H9 (cell line): ENCODE measurements around the gene TCF4. TPM values are rescaled to one million over a fixed set of nuclear protein-coding genes. Genes with fewer than 3 reads are reported as not detected.

Experiments
- DNase-seq: peaks from one replicate; pipeline ENCODE4 v3.0.0-alpha.2; 2017
- H2AFZ ChIP-seq: one replicate; pipeline ENCODE4 v1.6.1; 2013; ENCODE audit warnings: mild to moderate bottlenecking, low read length, control low read depth, moderate library complexity
- H2AK5ac ChIP-seq: 2 replicates; pipeline ENCODE4 v1.6.1; 2013; ENCODE audit warnings: low read length, control low read depth, mixed read lengths; ENCODE audit not compliant: insufficient read length
- H2BK120ac ChIP-seq: one replicate; pipeline ENCODE4 v1.6.1; 2013; ENCODE audit warnings: low read depth, mild to moderate bottlenecking, low read length, control low read depth, inconsistent platforms; ENCODE audit not compliant: poor library complexity, severe bottlenecking
- H2BK12ac ChIP-seq: 2 replicates; pipeline ENCODE4 v1.6.1; 2013; ENCODE audit warnings: low read length, control low read depth, mixed read lengths, low read depth; ENCODE audit not compliant: insufficient read length
- H2BK15ac ChIP-seq: 2 replicates; pipeline ENCODE4 v1.6.1; 2013; ENCODE audit warnings: low read depth, low read length, control low read depth
- H2BK20ac ChIP-seq: one replicate; pipeline ENCODE4 v1.6.1; 2013; ENCODE audit warnings: low read depth, mild to moderate bottlenecking, low read length, control low read depth, inconsistent platforms; ENCODE audit not compliant: poor library complexity, severe bottlenecking
- H2BK5ac ChIP-seq: 2 replicates; pipeline ENCODE4 v1.6.1; 2013; ENCODE audit warnings: low read length, control low read depth, mixed read lengths; ENCODE audit not compliant: insufficient read length
- H3K14ac ChIP-seq: 2 replicates; pipeline ENCODE4 v1.6.1; 2013; ENCODE audit warnings: low read length, control low read depth; ENCODE audit not compliant: insufficient read depth
- H3K18ac ChIP-seq: 2 replicates; pipeline ENCODE4 v1.6.1; 2013; ENCODE audit warnings: low read depth, mild to moderate bottlenecking, mixed read lengths, low read length, control low read depth; ENCODE audit not compliant: insufficient read length
- H3K23ac ChIP-seq: 2 replicates; pipeline ENCODE4 v1.6.1; 2013; ENCODE audit warnings: low read length, control low read depth, mixed read lengths, low read depth; ENCODE audit not compliant: insufficient read length
- H3K23me2 ChIP-seq: 2 replicates; pipeline ENCODE4 v1.6.1; 2013; ENCODE audit warnings: low read depth, mild to moderate bottlenecking, mixed read lengths, low read length, control low read depth; ENCODE audit not compliant: insufficient read length, poor library complexity, severe bottlenecking
- H3K27ac ChIP-seq: 2 replicates; pipeline ENCODE4 v1.5.1; 2013; ENCODE audit warnings: low read length, control low read depth, mixed read lengths, low read depth; ENCODE audit not compliant: insufficient read length
- H3K27me3 ChIP-seq: 2 replicates; pipeline ENCODE4 v1.6.1; 2013; ENCODE audit warnings: low read length, control low read depth, inconsistent platforms; ENCODE audit not compliant: insufficient read depth
- H3K4ac ChIP-seq: 2 replicates; pipeline ENCODE4 v1.6.1; 2013; ENCODE audit warnings: low read depth, mild to moderate bottlenecking, control low read depth, inconsistent platforms, low read length, moderate library complexity
- H3K4me1 ChIP-seq: 2 replicates; pipeline ENCODE4 v1.6.1; 2013; ENCODE audit warnings: low read length, control low read depth, inconsistent platforms; ENCODE audit not compliant: insufficient read depth
- H3K4me2 ChIP-seq: 2 replicates; pipeline ENCODE4 v1.6.1; 2013; ENCODE audit warnings: low read length, control low read depth, mixed read lengths; ENCODE audit not compliant: insufficient read length, insufficient read depth
- H3K56ac ChIP-seq: 2 replicates; pipeline ENCODE4 v1.6.1; 2013; ENCODE audit warnings: low read depth, mild to moderate bottlenecking, mixed read lengths, low read length, control low read depth; ENCODE audit not compliant: insufficient read length
- H3K79me1 ChIP-seq: 2 replicates; pipeline ENCODE4 v1.6.1; 2013; ENCODE audit warnings: low read depth, mild to moderate bottlenecking, moderate library complexity, low read length, control low read depth, inconsistent platforms; ENCODE audit not compliant: insufficient read depth, poor library complexity, severe bottlenecking
- H3K79me2 ChIP-seq: 2 replicates; pipeline ENCODE4 v1.6.1; 2013; ENCODE audit warnings: low read length, control low read depth, inconsistent platforms; ENCODE audit not compliant: insufficient read depth
- H3K9ac ChIP-seq: 2 replicates; pipeline ENCODE4 v1.6.1; 2013; ENCODE audit warnings: low read length, control low read depth, mixed read lengths; ENCODE audit not compliant: insufficient read length; ENCODE audit errors: extremely low read depth
- H3K9me3 ChIP-seq: one replicate; pipeline ENCODE4 v1.6.1; 2013; ENCODE audit warnings: low read depth, low read length, inconsistent platforms; ENCODE audit not compliant: control insufficient read depth
- H3T11ph ChIP-seq: one replicate; pipeline ENCODE4 v1.6.1; 2013; ENCODE audit warnings: mild to moderate bottlenecking, low read length, control low read depth, inconsistent platforms
- H4K20me1 ChIP-seq: one replicate; pipeline ENCODE4 v1.6.1; 2013; ENCODE audit not compliant: control insufficient read depth, insufficient read length, insufficient read depth
- H4K5ac ChIP-seq: 2 replicates; pipeline ENCODE4 v1.6.1; 2013; ENCODE audit warnings: low read depth, mild to moderate bottlenecking, mixed read lengths, low read length, control low read depth; ENCODE audit not compliant: insufficient read length
- H4K8ac ChIP-seq: replicated peaks from 2 replicates; pipeline ENCODE4 v1.6.1; 2013; ENCODE audit warnings: low read length, control low read depth, mixed read lengths, low read depth; ENCODE audit not compliant: insufficient read length
- H4K91ac ChIP-seq: 2 replicates; pipeline ENCODE4 v1.6.1; 2013; ENCODE audit warnings: low read depth, mild to moderate bottlenecking, moderate library complexity, mixed read lengths, low read length, control low read depth; ENCODE audit not compliant: insufficient read length
- H3K27ac Mint-ChIP-seq, 3 experiments: 2 replicates in 2 of 3; 3 replicates in 1 of 3; pipeline ENCODE4 v1.8.0; 2020 to 2021; ENCODE audit warnings: mixed read lengths in 3 of 3, mild to moderate bottlenecking in 1 of 3, moderate library complexity in 1 of 3
- H3K27me3 Mint-ChIP-seq: 2 replicates; pipeline ENCODE4 v1.8.0; 2021; ENCODE audit warnings: low read depth, mild to moderate bottlenecking, moderate library complexity, mixed read lengths
- H3K36me3 Mint-ChIP-seq, 3 experiments: 2 replicates in 2 of 3; 3 replicates in 1 of 3; pipeline ENCODE4 v1.8.0; 2020 to 2021; ENCODE audit warnings: low read depth in 3 of 3, mixed read lengths in 3 of 3; ENCODE audit not compliant: insufficient read depth in 1 of 3
- H3K4me1 Mint-ChIP-seq, 2 experiments: 2 replicates each; pipeline ENCODE4 v1.8.0; 2020; ENCODE audit warnings: mixed read lengths in 2 of 2
- H3K4me3 Mint-ChIP-seq, 2 experiments: 2 replicates in 1 of 2; 3 replicates in 1 of 2; pipeline ENCODE4 v1.8.0; 2020 to 2021; ENCODE audit warnings: mild to moderate bottlenecking in 2 of 2, mixed read lengths in 2 of 2, moderate library complexity in 1 of 2
- H3K9me3 Mint-ChIP-seq, 2 experiments: 2 replicates in 1 of 2; 3 replicates in 1 of 2; pipeline ENCODE4 v1.8.0; 2020; ENCODE audit warnings: mild to moderate bottlenecking in 2 of 2, mixed read lengths in 2 of 2, moderate library complexity in 1 of 2
- WGBS: extraction: QIAGEN DNeasy Blood & Tissue Kit; methylation state at CpG from one replicate; pipeline ENCODE4 v1.1.7; 2013; ENCODE audit warnings: missing lambda C conversion rate, low lambda C conversion rate, mixed read lengths; ENCODE audit not compliant: insufficient read length; ENCODE audit errors: extremely low coverage; 5-methylcytosine and 5-hydroxymethylcytosine counted together
- total RNA-seq: library from RNA; stranded (reverse); gene quantifications from 2 replicates; pipeline ENCODE4 v1.2.1, GENCODE V29; 2021
- TF ChIP-seq, protein P1 (sequence below): fragments of 200-600 bp; sonication (generic); conservative IDR thresholded peaks from 3 replicates; pipeline ENCODE4 v1.8.0; 2021; ENCODE audit warnings: antibody characterized with exemption, mild to moderate bottlenecking

The TCF4 gene
- total RNA-seq, 1 experiment from 2014 or later: 99.4 TPM

DNA sequence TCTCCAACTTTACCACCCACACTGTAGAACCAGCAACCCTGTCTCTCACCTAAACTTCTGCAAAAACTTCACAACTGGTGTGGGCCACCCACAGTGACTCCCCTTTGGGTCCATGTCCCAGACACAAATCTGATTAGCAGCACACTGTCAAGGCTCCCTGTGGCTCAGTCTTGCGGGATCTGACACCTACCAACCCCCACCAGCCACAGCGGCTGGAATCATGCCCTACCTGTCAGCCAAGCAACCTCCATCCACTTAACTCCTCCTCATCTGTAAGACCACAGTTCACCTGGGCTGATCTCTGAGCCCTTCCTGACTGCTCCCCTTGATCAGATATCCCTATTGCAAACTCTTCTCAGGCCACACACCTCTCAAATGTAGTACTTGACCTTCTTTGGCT lies 14.6 kb downstream of the TCF4 start:
- Histone ChIP-seq H4K5ac (no peak overlapping the region), H3K56ac (no peak overlapping the region), H3T11ph (no peak overlapping the region), H3K27ac (no peak overlapping the region), H3K4ac (no peak overlapping the region), H2BK15ac (no peak overlapping the region), H3K9me3 (no peaks in the 10 kb centered on the region), H3K23ac (no peak overlapping the region), H3K18ac (no peak overlapping the region), H4K20me1 (no peaks in the 10 kb centered on the region), H2AFZ (no peak overlapping the region), H3K14ac (no peak overlapping the region), H3K27me3 (no peaks in the 10 kb centered on the region), H3K23me2 (no peaks in the 10 kb centered on the region), H4K8ac (no peak overlapping the region), H3K4me1 (no peaks in the 10 kb centered on the region; the same call in 1 of the 2 replicates), H2BK120ac (no peak overlapping the region), H4K91ac (no peak overlapping the region), H3K79me2 (peaks cover 28% of the 10 kb centered on the region), H3K79me1 (peaks cover 9% of the 10 kb centered on the region), H2BK20ac (no peak overlapping the region), H3K9ac (no peak overlapping the region), H2BK5ac (no peak overlapping the region), H3K4me2 (no peak overlapping the region), H2BK12ac (no peak overlapping the region), H2AK5ac (no peak overlapping the region)
- DNase-seq: peak; percentile 36
- TF ChIP-seq, protein P1, sequence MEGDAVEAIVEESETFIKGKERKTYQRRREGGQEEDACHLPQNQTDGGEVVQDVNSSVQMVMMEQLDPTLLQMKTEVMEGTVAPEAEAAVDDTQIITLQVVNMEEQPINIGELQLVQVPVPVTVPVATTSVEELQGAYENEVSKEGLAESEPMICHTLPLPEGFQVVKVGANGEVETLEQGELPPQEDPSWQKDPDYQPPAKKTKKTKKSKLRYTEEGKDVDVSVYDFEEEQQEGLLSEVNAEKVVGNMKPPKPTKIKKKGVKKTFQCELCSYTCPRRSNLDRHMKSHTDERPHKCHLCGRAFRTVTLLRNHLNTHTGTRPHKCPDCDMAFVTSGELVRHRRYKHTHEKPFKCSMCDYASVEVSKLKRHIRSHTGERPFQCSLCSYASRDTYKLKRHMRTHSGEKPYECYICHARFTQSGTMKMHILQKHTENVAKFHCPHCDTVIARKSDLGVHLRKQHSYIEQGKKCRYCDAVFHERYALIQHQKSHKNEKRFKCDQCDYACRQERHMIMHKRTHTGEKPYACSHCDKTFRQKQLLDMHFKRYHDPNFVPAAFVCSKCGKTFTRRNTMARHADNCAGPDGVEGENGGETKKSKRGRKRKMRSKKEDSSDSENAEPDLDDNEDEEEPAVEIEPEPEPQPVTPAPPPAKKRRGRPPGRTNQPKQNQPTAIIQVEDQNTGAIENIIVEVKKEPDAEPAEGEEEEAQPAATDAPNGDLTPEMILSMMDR: no peak
- H3K9me3 Mint-ChIP-seq: no peaks in the 10 kb centered on the region
- WGBS: no CpG with 5 or more reads among the region's 2 CpGs
- H3K4me3 Mint-ChIP-seq: 0 out of 5 replicates have a peak overlapping the region, but pooled peaks of 1 of the 2 experiments have one; percentile 1
- peak overlapping the region; percentile 7 to 73 (median 27); a peak in 3 of 7 replicates for H3K27ac Mint-ChIP-seq
- H3K4me1 Mint-ChIP-seq: peaks cover 50 to 59% of the 10 kb centered on the region in 2 experiments
- H3K27me3 Mint-ChIP-seq: no peaks in the 10 kb centered on the region
- H3K36me3 Mint-ChIP-seq: peaks cover 2 to 26% (median 7%) of the 10 kb centered on the region in 3 experiments; a peak in 6 of 7 replicates
